Caco-2 (cell line): ENCODE measurements around the gene ABCC4. TPM values are rescaled to one million over a fixed set of nuclear protein-coding genes. Genes with fewer than 3 reads are reported as not detected.

Experiments used
- BruUV-seq: library from RNA; stranded (reverse); fragments of 400-500 nt; replicated peaks from 2 replicates; lab custom pipeline; 2021; lab: Mats Ljungman, UMichigan
- CTCF ChIA-PET: fragments of 300-600 bp; sonication (Branson Sonifier 250); formaldehyde crosslinking; loops from one replicate; lab custom pipeline; 2022; ENCODE audit warnings: antibody characterized with exemption; lab: Charles Lee
- POLR2A ChIA-PET: fragments of 300-600 bp; sonication (Branson Sonifier 250); formaldehyde crosslinking; loops from one replicate; lab custom pipeline; 2022; ENCODE audit warnings: antibody characterized with exemption; lab: Charles Lee
- DNase-seq, 2 experiments: peaks; one replicate each; pipeline versions ENCODE4 v3.0.0 to v3.0.0-alpha.2; 2020 to 2022
- H3K27me3 ChIP-seq: replicated peaks from 2 replicates; pipeline ENCODE4 v1.6.0; 2011; ENCODE audit warnings: low read length; ENCODE audit not compliant: control insufficient read depth, insufficient read depth
- H3K36me3 ChIP-seq: 2 replicates; pipeline ENCODE4 v1.5.1; 2011; ENCODE audit warnings: low read length; ENCODE audit not compliant: control insufficient read depth, insufficient read depth
- H3K4me1 ChIP-seq: fragments of 250-450 bp; sonication (Bioruptor Pico); 2 replicates; pipeline ENCODE4 v1.5.1; 2020; ENCODE audit warnings: mild to moderate bottlenecking
- H3K4me3 ChIP-seq: 2 replicates; pipeline ENCODE4 v1.5.1; 2011; ENCODE audit warnings: low read depth, mild to moderate bottlenecking, control low read depth, low read length
- H3K9me3 ChIP-seq: fragments of 250-450 bp; sonication (Bioruptor Pico); 2 replicates; pipeline ENCODE4 v1.5.1; 2020; ENCODE audit warnings: mild to moderate bottlenecking, moderate library complexity
- H3K27ac Mint-ChIP-seq: one replicate; pipeline ENCODE4 v1.8.0; 2022; ENCODE audit warnings: mixed read lengths; ENCODE audit not compliant: unreplicated experiment
- H3K27me3 Mint-ChIP-seq: one replicate; pipeline ENCODE4 v1.8.0; 2022; ENCODE audit warnings: mixed read lengths; ENCODE audit not compliant: insufficient read depth, unreplicated experiment
- H3K36me3 Mint-ChIP-seq: one replicate; pipeline ENCODE4 v1.8.0; 2022; ENCODE audit warnings: mild to moderate bottlenecking, mixed read lengths; ENCODE audit not compliant: insufficient read depth, unreplicated experiment
- H3K4me1 Mint-ChIP-seq: one replicate; pipeline ENCODE4 v1.8.0; 2022; ENCODE audit warnings: low read depth, mixed read lengths; ENCODE audit not compliant: unreplicated experiment
- H3K4me3 Mint-ChIP-seq: one replicate; pipeline ENCODE4 v1.8.0; 2022; ENCODE audit warnings: mild to moderate bottlenecking, moderate library complexity, mixed read lengths; ENCODE audit not compliant: unreplicated experiment
- H3K9me3 Mint-ChIP-seq: one replicate; pipeline ENCODE4 v1.8.0; 2022; ENCODE audit warnings: mixed read lengths; ENCODE audit not compliant: unreplicated experiment
- intact Hi-C: fragments of 100-400 bp; cut with micrococcal nuclease; formaldehyde crosslinking; loops from one replicate; pipeline ENCODE4 v1.10.0; 2022; ENCODE audit not compliant: unreplicated experiment
- total RNA-seq: library from RNA; stranded (reverse); gene quantifications from 2 replicates; pipeline ENCODE4 v1.2.3, GENCODE V29; 2022
- TF ChIP-seq, protein P1 (sequence below), 2 experiments: fragments of 200-600 bp in 1 of 2; IDR thresholded peaks; 1 replicate in 1 of 2; 2 replicates in 1 of 2; pipeline versions ENCODE4 v1.5.1 to v1.8.0; 2011 to 2022; ENCODE audit warnings: antibody characterized with exemption in 1 of 2, control low read depth in 1 of 2, inconsistent platforms in 1 of 2, low read depth in 1 of 2, low read length in 1 of 2, mild to moderate bottlenecking in 1 of 2, moderate library complexity in 1 of 2; ENCODE audit not compliant: insufficient read depth in 1 of 2, severe bottlenecking in 1 of 2, unreplicated experiment in 1 of 2

Gene ABCC4
- total RNA-seq, 1 experiment from 2014 or later = 51.9 TPM

DNA sequence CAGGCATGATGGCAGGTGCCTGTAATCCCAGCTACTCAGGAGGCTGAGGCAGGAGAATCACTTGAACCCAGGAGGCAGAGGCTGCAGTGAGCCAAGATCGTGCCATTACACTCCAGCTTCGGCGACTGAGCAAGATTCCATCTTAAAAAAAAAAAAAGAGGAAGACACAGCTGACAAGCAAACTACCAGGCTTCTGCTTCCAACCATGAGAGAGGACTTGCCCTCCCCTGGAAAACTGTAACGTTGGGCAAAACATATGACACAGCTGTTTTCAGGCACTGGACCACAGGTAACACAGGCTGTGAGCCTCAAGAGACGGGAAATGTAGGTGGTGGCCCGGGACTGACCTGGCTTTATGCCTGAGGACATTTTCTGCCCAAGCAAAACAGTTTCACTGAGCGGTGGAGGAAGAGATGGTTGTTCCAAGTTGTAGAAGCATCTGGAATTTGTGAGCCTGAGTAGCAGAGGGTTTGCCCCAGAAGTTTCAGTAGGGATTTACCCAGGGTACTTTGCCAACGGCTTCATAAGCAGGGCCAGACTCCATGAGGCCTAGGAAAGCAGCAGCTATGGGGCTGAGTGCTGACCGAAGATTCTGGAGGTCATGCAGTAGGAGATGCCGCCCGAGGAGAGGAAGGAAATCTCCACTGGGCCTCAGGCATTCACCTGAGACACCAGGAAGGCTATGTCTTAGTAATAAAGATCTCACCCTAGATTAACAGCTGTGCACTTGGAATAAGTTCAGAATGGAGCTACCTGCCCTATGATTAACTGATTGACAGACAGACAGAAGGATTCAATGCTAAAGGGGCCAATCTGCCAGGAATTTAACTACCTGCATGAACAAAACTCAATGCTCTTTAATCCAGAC is 88.0 kb downstream of the ABCC4 start:
- H3K36me3 ChIP-seq = no peaks in the 10 kb centered on the region; the same call in 1 of the 2 replicates

DNA sequence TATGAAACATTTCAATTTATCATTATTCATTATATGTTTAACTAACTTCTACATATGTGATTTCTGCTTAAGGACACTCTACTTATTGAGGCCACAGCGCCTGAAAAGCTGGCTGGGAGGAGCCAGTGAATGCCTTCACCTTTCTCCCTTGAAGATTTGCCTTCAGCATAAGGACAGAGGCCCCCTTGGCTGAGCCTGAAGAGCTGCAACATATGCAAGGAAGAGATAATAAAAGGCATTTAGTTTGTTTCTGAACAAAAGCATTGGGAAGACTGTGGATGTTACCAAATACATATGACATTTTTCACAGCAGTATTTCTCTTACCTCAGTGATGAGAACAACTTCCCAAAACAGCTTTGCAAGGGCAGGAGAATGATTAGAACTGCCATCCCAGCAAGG is 92.1 kb downstream of the ABCC4 start:
- H3K4me1 ChIP-seq = no peaks in the 10 kb centered on the region
- no peak overlapping the region for H3K27ac Mint-ChIP-seq
- H3K36me3 ChIP-seq = no peaks in the 10 kb centered on the region; the same call in none of the 2 replicates

More for the DNA sequence above, 88.0 kb downstream of the ABCC4 start:
- TF ChIP-seq, protein P1, sequence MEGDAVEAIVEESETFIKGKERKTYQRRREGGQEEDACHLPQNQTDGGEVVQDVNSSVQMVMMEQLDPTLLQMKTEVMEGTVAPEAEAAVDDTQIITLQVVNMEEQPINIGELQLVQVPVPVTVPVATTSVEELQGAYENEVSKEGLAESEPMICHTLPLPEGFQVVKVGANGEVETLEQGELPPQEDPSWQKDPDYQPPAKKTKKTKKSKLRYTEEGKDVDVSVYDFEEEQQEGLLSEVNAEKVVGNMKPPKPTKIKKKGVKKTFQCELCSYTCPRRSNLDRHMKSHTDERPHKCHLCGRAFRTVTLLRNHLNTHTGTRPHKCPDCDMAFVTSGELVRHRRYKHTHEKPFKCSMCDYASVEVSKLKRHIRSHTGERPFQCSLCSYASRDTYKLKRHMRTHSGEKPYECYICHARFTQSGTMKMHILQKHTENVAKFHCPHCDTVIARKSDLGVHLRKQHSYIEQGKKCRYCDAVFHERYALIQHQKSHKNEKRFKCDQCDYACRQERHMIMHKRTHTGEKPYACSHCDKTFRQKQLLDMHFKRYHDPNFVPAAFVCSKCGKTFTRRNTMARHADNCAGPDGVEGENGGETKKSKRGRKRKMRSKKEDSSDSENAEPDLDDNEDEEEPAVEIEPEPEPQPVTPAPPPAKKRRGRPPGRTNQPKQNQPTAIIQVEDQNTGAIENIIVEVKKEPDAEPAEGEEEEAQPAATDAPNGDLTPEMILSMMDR (IDR thresholded peaks at IDR 0.05; ENCODE audit: insufficient read depth in 1 of 2, low read depth in 1 of 2, low read length in 1 of 2, severe bottlenecking in 1 of 2, unreplicated experiment in 1 of 2) = no peak
- ChIA-PET POLR2A (no interaction called here), CTCF (no interaction called here)
- peaks cover 58% of the 10 kb centered on the region for H3K36me3 Mint-ChIP-seq
- no TSS peak for BruUV-seq
- intact Hi-C loops = no loop called here
- no peaks in the 10 kb centered on the region for H3K27me3 Mint-ChIP-seq
- H3K9me3 ChIP-seq = no peaks in the 10 kb centered on the region
- H3K4me1 Mint-ChIP-seq = no peaks in the 10 kb centered on the region
- H3K9me3 Mint-ChIP-seq = no peaks in the 10 kb centered on the region
- DNase-seq = no peak
- no peak overlapping the region for H3K4me3 Mint-ChIP-seq
- no peak overlapping the region for H3K4me3 ChIP-seq
- H3K27me3 ChIP-seq = no peaks in the 10 kb centered on the region
- H3K27ac Mint-ChIP-seq = no peak overlapping the region
- H3K4me1 ChIP-seq = no peaks in the 10 kb centered on the region

DNA sequence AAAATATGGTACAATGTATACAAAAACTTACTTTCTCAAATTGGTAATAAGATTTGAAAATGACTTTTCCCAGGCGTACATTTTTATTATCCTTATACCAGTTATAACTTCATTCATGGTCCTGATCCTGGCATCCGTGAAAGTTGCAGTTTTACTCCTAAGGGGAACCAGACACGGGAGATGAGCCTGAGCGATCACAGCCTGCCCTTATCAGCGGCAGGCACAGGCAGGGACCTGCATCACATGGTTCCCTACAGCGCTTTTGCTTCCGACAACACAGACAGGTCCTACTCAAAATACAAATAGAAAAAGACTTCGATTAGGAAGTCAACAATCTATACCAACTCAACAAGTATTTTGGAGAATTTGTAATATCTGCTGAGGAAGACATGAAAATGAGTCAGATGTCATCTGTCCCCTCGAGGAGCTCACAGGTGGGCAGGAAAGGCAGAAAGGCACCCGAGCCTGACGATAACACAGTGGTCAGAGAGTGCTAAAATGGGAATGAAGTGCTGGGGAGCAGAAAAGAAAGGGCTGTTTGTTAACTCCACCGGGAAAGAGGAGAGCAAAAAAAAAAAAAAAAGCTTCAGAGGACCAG is 93.4 kb downstream of the ABCC4 start:
- Mint-ChIP-seq H3K27me3 (no peaks in the 10 kb centered on the region), H3K36me3 (peaks cover 60% of the 10 kb centered on the region), H3K4me1 (no peaks in the 10 kb centered on the region), H3K4me3 (no peak overlapping the region), H3K27ac (no peak overlapping the region), H3K9me3 (no peaks in the 10 kb centered on the region)
- Histone ChIP-seq H3K9me3 (no peaks in the 10 kb centered on the region), H3K36me3 (no peaks in the 10 kb centered on the region; the same call in none of the 2 replicates), H3K4me1 (no peaks in the 10 kb centered on the region), H3K27me3 (no peaks in the 10 kb centered on the region), H3K4me3 (no peak overlapping the region)
- ChIA-PET CTCF (no interaction called here), POLR2A (no interaction called here)
- TF ChIP-seq, protein P1 (IDR thresholded peaks at IDR 0.05; ENCODE audit: insufficient read depth in 1 of 2, low read depth in 1 of 2, low read length in 1 of 2, severe bottlenecking in 1 of 2, unreplicated experiment in 1 of 2) = no peak
- intact Hi-C loops = no loop called here
- no TSS peak for BruUV-seq
- DNase-seq = no peak

More for the DNA sequence above, 92.1 kb downstream of the ABCC4 start:
- Histone ChIP-seq H3K4me3 (no peak overlapping the region), H3K9me3 (no peaks in the 10 kb centered on the region), H3K27me3 (no peaks in the 10 kb centered on the region)
- TF ChIP-seq, protein P1 (IDR thresholded peaks at IDR 0.05; ENCODE audit: insufficient read depth in 1 of 2, low read depth in 1 of 2, low read length in 1 of 2, severe bottlenecking in 1 of 2, unreplicated experiment in 1 of 2) = no peak
- Mint-ChIP-seq H3K9me3 (no peaks in the 10 kb centered on the region), H3K36me3 (peaks cover 69% of the 10 kb centered on the region), H3K4me3 (no peak overlapping the region), H3K27me3 (no peaks in the 10 kb centered on the region), H3K4me1 (no peaks in the 10 kb centered on the region)
- ChIA-PET CTCF (no interaction called here), POLR2A (no interaction called here)
- intact Hi-C loops = no loop called here
- BruUV-seq = no TSS peak
- DNase-seq = no peak
